ENCODE data around the gene LEPR.

The LEPR gene

DNA sequence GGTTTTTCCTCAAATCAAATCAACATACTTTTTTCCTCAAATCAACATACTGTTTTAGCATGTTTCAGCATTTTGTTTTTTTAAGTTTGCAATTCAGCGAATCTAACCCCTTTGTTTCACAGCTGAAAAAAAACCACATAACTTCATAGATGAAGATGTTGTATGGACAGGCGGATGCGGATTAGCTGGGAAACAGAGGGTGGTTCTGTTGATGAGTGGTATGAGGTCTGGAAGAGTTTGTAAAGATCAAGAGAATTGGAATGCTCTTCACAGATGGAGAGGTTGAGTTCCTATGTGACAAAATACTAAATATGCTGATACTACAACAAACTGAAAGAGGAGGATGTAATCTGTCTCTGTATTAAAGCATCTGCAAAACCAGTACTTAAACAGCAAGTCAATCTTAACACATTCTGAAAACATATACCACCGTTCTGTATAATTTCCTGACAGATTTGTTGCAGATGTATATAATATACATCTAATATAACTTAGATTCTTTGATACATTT lies 10.6 kb upstream of the LEPR start:
- no peak overlapping the region for H3K9ac ChIP-seq (ENCODE audit: low read length)
- TF ChIP-seq, protein P1, sequence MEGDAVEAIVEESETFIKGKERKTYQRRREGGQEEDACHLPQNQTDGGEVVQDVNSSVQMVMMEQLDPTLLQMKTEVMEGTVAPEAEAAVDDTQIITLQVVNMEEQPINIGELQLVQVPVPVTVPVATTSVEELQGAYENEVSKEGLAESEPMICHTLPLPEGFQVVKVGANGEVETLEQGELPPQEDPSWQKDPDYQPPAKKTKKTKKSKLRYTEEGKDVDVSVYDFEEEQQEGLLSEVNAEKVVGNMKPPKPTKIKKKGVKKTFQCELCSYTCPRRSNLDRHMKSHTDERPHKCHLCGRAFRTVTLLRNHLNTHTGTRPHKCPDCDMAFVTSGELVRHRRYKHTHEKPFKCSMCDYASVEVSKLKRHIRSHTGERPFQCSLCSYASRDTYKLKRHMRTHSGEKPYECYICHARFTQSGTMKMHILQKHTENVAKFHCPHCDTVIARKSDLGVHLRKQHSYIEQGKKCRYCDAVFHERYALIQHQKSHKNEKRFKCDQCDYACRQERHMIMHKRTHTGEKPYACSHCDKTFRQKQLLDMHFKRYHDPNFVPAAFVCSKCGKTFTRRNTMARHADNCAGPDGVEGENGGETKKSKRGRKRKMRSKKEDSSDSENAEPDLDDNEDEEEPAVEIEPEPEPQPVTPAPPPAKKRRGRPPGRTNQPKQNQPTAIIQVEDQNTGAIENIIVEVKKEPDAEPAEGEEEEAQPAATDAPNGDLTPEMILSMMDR (IDR thresholded peaks at IDR 0.05; ENCODE audit: low read depth, low read length) = no peak
- no peak for TF ChIP-seq EZH2phosphoT487 (IDR thresholded peaks at IDR 0.05; ENCODE audit: low read depth)
- H4K20me1 ChIP-seq (ENCODE audit: insufficient read depth, low read length) = no peaks in the 10 kb centered on the region
- no peaks in the 10 kb centered on the region for H3K4me1 ChIP-seq (ENCODE audit: low read length)
- no peaks in the 10 kb centered on the region for H3K79me2 ChIP-seq (ENCODE audit: low read length)
- no peak overlapping the region for H3K4me2 ChIP-seq (ENCODE audit: low read length)
- no peaks in the 10 kb centered on the region for H3K9me3 ChIP-seq (ENCODE audit: insufficient read depth, low read length)
- no peak overlapping the region for H2AFZ ChIP-seq (ENCODE audit: low read depth, low read length)
- H3K27ac ChIP-seq (ENCODE audit: low read length) = no peak overlapping the region
- H3K4me3 ChIP-seq (ENCODE audit: low read length) = no peak overlapping the region
- H3K27me3 ChIP-seq (ENCODE audit: low read depth, low read length) = no peaks in the 10 kb centered on the region
- H3K36me3 ChIP-seq (replicated peaks; ENCODE audit: low read depth, low read length) = no peaks in the 10 kb centered on the region

DNA sequence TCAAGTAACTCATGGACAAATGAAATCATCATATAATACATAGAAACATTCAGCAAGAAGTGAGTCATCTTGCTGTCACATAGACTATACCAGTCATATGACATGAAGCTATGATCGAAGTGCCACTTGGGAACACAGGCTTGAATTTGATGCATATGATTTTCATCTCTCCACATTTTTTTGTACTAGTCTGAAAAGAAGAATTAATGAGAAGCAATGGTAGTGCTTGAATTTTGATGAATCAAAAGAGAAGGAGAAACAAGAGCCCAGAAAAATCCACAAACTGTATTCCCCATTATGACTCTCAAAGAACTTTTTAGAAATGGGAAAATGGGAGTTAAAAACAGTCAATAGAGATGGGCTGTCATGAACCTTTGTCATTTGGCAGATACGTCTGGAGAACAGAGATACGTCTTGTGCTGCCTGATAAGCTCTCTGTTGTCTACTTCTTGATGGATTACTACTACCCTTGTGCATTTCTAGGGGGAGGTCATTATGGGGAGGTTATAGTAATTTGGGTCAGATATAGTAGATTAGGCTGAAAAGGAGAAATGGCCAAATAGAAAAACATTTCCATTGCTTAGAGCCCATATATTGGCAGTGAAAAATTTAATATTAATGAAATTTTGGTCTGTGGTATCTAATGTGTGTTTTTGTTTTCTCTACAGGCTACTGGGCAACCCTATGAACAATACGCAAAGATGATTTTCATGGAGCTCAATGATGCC lies 8.0 kb upstream of the LEPR start:
- Histone ChIP-seq H2AFZ (ENCODE audit: low read depth, low read length) (no peak overlapping the region), H3K79me2 (ENCODE audit: low read length) (no peaks in the 10 kb centered on the region), H3K36me3 (replicated peaks; ENCODE audit: low read depth, low read length) (no peaks in the 10 kb centered on the region), H3K9me3 (ENCODE audit: insufficient read depth, low read length) (no peaks in the 10 kb centered on the region), H3K4me3 (ENCODE audit: low read length) (no peak overlapping the region), H3K9ac (ENCODE audit: low read length) (no peak overlapping the region), H3K4me2 (ENCODE audit: low read length) (no peak overlapping the region), H3K4me1 (ENCODE audit: low read length) (no peaks in the 10 kb centered on the region), H4K20me1 (ENCODE audit: insufficient read depth, low read length) (no peaks in the 10 kb centered on the region), H3K27ac (ENCODE audit: low read length) (no peak overlapping the region), H3K27me3 (ENCODE audit: low read depth, low read length) (no peaks in the 10 kb centered on the region)
- TF ChIP-seq, protein P1 (IDR thresholded peaks at IDR 0.05; ENCODE audit: low read depth, low read length) = no peak
- no peak for TF ChIP-seq EZH2phosphoT487 (IDR thresholded peaks at IDR 0.05; ENCODE audit: low read depth)

DNA sequence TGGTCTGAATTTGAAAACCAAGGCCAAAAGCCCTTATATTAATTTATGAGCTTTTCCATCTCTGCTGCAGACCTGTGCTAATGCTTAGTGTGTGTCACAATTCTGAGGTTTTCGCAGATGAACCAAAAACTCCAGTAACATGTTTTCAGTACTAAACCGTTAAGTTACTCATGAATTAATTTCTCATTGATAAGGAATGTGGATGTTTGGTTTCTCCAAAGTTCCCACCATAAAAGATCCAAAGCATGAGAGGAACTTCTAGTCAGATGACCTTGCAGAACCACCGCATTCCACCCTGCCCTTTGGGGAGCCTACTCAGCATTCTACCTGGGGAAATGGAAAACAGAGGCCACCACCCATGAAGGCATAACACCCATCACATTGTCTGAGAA lies 7.5 kb upstream of the LEPR start:
- H3K9me3 ChIP-seq (ENCODE audit: insufficient read depth, low read length) = no peaks in the 10 kb centered on the region
- TF ChIP-seq, protein P1 (IDR thresholded peaks at IDR 0.05; ENCODE audit: low read depth, low read length) = no peak
- no peak for TF ChIP-seq EZH2phosphoT487 (IDR thresholded peaks at IDR 0.05; ENCODE audit: low read depth)
- no peak overlapping the region for H3K4me3 ChIP-seq (ENCODE audit: low read length)
- H3K27ac ChIP-seq (ENCODE audit: low read length) = no peak overlapping the region
- H3K79me2 ChIP-seq (ENCODE audit: low read length) = no peaks in the 10 kb centered on the region
- no peaks in the 10 kb centered on the region for H3K27me3 ChIP-seq (ENCODE audit: low read depth, low read length)
- H2AFZ ChIP-seq (ENCODE audit: low read depth, low read length) = no peak overlapping the region
- no peak overlapping the region for H3K9ac ChIP-seq (ENCODE audit: low read length)
- H3K4me2 ChIP-seq (ENCODE audit: low read length) = no peak overlapping the region
- no peaks in the 10 kb centered on the region for H4K20me1 ChIP-seq (ENCODE audit: insufficient read depth, low read length)
- H3K4me1 ChIP-seq (ENCODE audit: low read length) = no peaks in the 10 kb centered on the region
- no peaks in the 10 kb centered on the region for H3K36me3 ChIP-seq (replicated peaks; ENCODE audit: low read depth, low read length)

DNA sequence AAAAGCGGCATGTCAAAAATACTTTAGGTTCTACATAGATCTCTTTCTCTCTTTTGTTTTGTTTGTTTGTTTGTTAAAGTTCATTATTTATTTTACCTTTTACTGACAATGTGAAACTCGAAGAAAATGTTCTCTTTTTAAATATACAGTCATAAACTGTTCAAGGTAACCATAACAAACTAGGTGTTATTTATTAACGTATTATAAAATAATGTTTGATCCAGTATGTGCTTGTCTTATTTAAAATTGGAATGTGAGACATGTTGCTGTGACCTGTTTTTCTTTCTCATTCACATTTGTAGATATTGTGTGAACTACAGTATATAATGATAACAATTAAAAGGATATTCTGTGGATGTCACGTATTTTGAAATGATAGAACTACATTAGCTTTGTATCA lies 5.9 kb upstream of the LEPR start:
- no peak for TF ChIP-seq EZH2phosphoT487 (IDR thresholded peaks at IDR 0.05; ENCODE audit: low read depth)
- TF ChIP-seq, protein P1 (IDR thresholded peaks at IDR 0.05; ENCODE audit: low read depth, low read length) = no peak
- no peak overlapping the region for H3K27ac ChIP-seq (ENCODE audit: low read length)
- no peaks in the 10 kb centered on the region for H4K20me1 ChIP-seq (ENCODE audit: insufficient read depth, low read length)
- no peak overlapping the region for H3K4me3 ChIP-seq (ENCODE audit: low read length)
- no peak overlapping the region for H3K9ac ChIP-seq (ENCODE audit: low read length)
- no peak overlapping the region for H2AFZ ChIP-seq (ENCODE audit: low read depth, low read length)
- H3K4me2 ChIP-seq (ENCODE audit: low read length) = no peak overlapping the region
- no peaks in the 10 kb centered on the region for H3K79me2 ChIP-seq (ENCODE audit: low read length)
- H3K9me3 ChIP-seq (ENCODE audit: insufficient read depth, low read length) = no peaks in the 10 kb centered on the region
- no peaks in the 10 kb centered on the region for H3K27me3 ChIP-seq (ENCODE audit: low read depth, low read length)
- no peaks in the 10 kb centered on the region for H3K36me3 ChIP-seq (replicated peaks; ENCODE audit: low read depth, low read length)
- H3K4me1 ChIP-seq (ENCODE audit: low read length) = peaks cover 8% of the 10 kb centered on the region
